Measurements from ENCODE around the gene LGALS9C.
"Not testable (repeated sequence)": the region's sequence is repeated elsewhere in the genome, so short reads cannot be mapped to it uniquely, and the experiment has no call there.

DNA sequence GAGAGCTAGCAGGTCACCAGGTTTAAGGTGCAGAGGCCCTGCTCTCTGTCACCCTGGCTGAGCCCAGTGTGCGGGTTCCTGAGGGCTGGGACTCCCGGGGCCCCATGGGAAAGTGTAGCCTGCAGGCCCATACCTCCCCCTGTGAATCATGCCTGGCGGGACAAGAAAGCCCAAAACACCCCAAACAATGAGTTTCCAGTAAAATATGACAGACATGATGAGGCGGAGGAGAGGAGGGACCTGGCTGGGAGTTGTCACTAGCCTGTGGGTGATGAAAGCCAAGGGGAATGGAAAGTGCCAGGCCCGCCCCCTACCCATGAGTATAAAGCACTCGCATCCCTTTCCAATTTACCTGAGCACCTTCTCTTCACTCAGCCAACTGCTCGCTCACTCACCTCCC lies 26.8 kb upstream of the LGALS9C start:
- TF ChIP-seq CTCF (optimal IDR thresholded peaks at IDR 0.05 in 1 of 3, IDR thresholded peaks at IDR 0.05 in 1 of 3, conservative IDR thresholded peaks at IDR 0.05 in 1 of 3; ENCODE audit: extremely low read depth in 1 of 3, insufficient read depth in 2 of 3, low read length in 3 of 3); EZH2 (IDR thresholded peaks at IDR 0.05; ENCODE audit: low read length): not testable (repeated sequence)
